Kidney (tissue), 14 donors: ENCODE data around the gene PLD5. TPM values are rescaled to one million over a fixed set of nuclear protein-coding genes. Genes with fewer than 3 reads are reported as not detected.
A peak's percentile ranks its signal among the peaks of the same experiment; 100 is the strongest.

Experiments
- DNase-seq, 5 donors: peaks; one replicate each; pipeline ENCODE4 v3.0.0-alpha.2; 2013 to 2020
- FAIRE-seq: peaks from 2 replicates; lab custom pipeline; 2012; peaks lifted over from hg19 to GRCh38; lab: Jason Lieb, UNC
- H3K27ac ChIP-seq, 2 donors: one replicate each; pipeline ENCODE4 v1.7.0; 2013; ENCODE audit warnings: low read depth in 2 of 2, low read length in 2 of 2, inconsistent platforms in 1 of 2
- H3K27me3 ChIP-seq: one replicate; pipeline ENCODE4 v1.7.1; 2013; ENCODE audit warnings: low read length, inconsistent platforms; ENCODE audit not compliant: control insufficient read depth, insufficient read depth
- H3K36me3 ChIP-seq, 3 donors: one replicate each; pipeline versions ENCODE4 v1.7.0 to v1.7.1; 2013; ENCODE audit warnings: low read length in 3 of 3, control low read depth in 1 of 3, inconsistent platforms in 1 of 3; ENCODE audit not compliant: insufficient read depth in 3 of 3, control insufficient read depth in 2 of 3
- H3K4me1 ChIP-seq, 3 donors: one replicate each; pipeline versions ENCODE4 v1.7.0 to v1.7.1; 2013; ENCODE audit warnings: low read length in 3 of 3, inconsistent platforms in 1 of 3, low read depth in 1 of 3; ENCODE audit not compliant: control insufficient read depth in 2 of 3, insufficient read depth in 2 of 3
- H3K4me3 ChIP-seq, 3 donors: one replicate each; pipeline versions ENCODE4 v1.7.0 to v1.8.1; 2013; ENCODE audit warnings: low read length in 3 of 3, control low read depth in 1 of 3, inconsistent platforms in 1 of 3
- H3K9ac ChIP-seq, 3 donors: one replicate each; pipeline versions ENCODE4 v1.7.0 to v1.7.1; 2013; ENCODE audit warnings: low read length in 3 of 3, control low read depth in 1 of 3, inconsistent platforms in 1 of 3
- H3K9me3 ChIP-seq, 3 donors: one replicate each; pipeline versions ENCODE4 v1.7.0 to v1.7.1; 2013; ENCODE audit warnings: low read length in 3 of 3, control low read depth in 1 of 3, inconsistent platforms in 1 of 3; ENCODE audit not compliant: control insufficient read depth in 2 of 3, insufficient read depth in 1 of 3
- intact Hi-C: fragments of 100-400 bp; cut with DNase I; formaldehyde crosslinking; loops from one replicate; pipeline ENCODE4 v1.11.1; 2022
- polyA plus RNA-seq: library from polyadenylated mRNA; stranded (reverse); fragments of 350-450 nt; fragmentation: Illumina TruSeq; extraction: RNeasy Lipid Tissue Mini Kit (QIAGEN cat#74804); gene quantifications from one replicate; pipeline ENCODE4 v1.2.3, GENCODE V29; 2014; ENCODE audit warnings: low read depth, low replicate concordance; ENCODE audit not compliant: insufficient read depth
- total RNA-seq: library from RNA; stranded (reverse); fragmentation: NEBNext Ultra II Directional; extraction: Animal tissue kit (Norgen Biotek cat#: 25700); gene quantifications from one replicate; pipeline ENCODE4 v1.2.1, GENCODE V29; 2021
- TF ChIP-seq, protein P1 (sequence below): IDR thresholded peaks from 3 replicates; pipeline ENCODE4 v1.5.1; 2012; ENCODE audit warnings: mild to moderate bottlenecking, moderate library complexity, borderline replicate concordance; ENCODE audit not compliant: insufficient read depth; ENCODE audit errors: extremely low read depth
- donor health status: control.
- donor health status: control.
- donor health status: control.
- donor health status: control.
- donor health status: control.
- donor health status: DM: yes; HTN: yes; CAD: no.
- donor health status: Normal renal cell carcinoma (clear cell type).

The PLD5 gene
- total and polyA plus RNA-seq, 2 donors from 2014 or later: 0.24 to 0.47 TPM

DNA sequence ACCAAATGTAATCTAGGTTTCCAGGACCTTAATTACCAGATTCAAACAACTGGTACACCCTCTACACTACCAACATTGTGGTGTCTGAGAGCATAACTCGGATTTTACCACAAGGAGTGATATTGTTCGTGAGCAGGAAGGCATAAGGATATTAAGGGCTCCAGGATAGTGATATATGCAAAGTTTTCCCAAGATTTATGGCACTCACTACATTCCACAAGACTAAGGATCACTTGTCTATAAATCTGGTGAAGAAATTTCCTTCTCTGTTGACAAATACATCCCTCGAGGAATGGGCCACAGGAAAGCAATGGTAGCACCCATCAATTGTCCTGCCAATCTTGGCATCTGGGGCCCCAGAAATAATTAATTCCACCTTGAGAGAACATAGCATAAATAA, 43.1 kb upstream of the PLD5 start:
- Histone ChIP-seq H3K27me3 (no peaks in the 10 kb centered on the region), H3K36me3 (no peaks in the 10 kb centered on the region), H3K9ac (no peak overlapping the region), H3K9me3 (no peaks in the 10 kb centered on the region), H3K4me3 (no peak overlapping the region), H3K4me1 (no peaks in the 10 kb centered on the region), H3K27ac (no peak overlapping the region)
- TF ChIP-seq, protein P1, sequence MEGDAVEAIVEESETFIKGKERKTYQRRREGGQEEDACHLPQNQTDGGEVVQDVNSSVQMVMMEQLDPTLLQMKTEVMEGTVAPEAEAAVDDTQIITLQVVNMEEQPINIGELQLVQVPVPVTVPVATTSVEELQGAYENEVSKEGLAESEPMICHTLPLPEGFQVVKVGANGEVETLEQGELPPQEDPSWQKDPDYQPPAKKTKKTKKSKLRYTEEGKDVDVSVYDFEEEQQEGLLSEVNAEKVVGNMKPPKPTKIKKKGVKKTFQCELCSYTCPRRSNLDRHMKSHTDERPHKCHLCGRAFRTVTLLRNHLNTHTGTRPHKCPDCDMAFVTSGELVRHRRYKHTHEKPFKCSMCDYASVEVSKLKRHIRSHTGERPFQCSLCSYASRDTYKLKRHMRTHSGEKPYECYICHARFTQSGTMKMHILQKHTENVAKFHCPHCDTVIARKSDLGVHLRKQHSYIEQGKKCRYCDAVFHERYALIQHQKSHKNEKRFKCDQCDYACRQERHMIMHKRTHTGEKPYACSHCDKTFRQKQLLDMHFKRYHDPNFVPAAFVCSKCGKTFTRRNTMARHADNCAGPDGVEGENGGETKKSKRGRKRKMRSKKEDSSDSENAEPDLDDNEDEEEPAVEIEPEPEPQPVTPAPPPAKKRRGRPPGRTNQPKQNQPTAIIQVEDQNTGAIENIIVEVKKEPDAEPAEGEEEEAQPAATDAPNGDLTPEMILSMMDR: no peak
- DNase-seq (peak in 1 of 5 donors; percentile 2), FAIRE-seq (no peak)
- intact Hi-C loops: no loop called here

- no peak for FAIRE-seq
- intact Hi-C loops: no loop called here
- Histone ChIP-seq H3K27ac (no peak overlapping the region), H3K4me1 (no peaks in the 10 kb centered on the region), H3K27me3 (no peaks in the 10 kb centered on the region), H3K36me3 (no peaks in the 10 kb centered on the region), H3K4me3 (no peak overlapping the region), H3K9ac (no peak overlapping the region), H3K9me3 (no peaks in the 10 kb centered on the region)
- TF ChIP-seq, protein P1: no peak
- no peak for DNase-seq
Measured at GRCh38 chr1:242556759-242557158, 32.3 kb upstream of the PLD5 start.

- FAIRE-seq (no peak), DNase-seq (no peak)
- H3K36me3 ChIP-seq: no peaks in the 10 kb centered on the region
- H3K27me3 ChIP-seq: no peaks in the 10 kb centered on the region
- no peaks in the 10 kb centered on the region for H3K4me1 ChIP-seq
- no peaks in the 10 kb centered on the region for H3K9me3 ChIP-seq
- no peak overlapping the region for H3K4me3 ChIP-seq
- H3K9ac ChIP-seq: no peak overlapping the region
- TF ChIP-seq, protein P1: no peak
- intact Hi-C loops: no loop called here
- no peak overlapping the region for H3K27ac ChIP-seq
Measured at GRCh38 chr1:242556276-242556675, 31.8 kb upstream of the PLD5 start.

GRCh38 chr1:242554577-242554976, 30.1 kb upstream of the PLD5 start:
- intact Hi-C loops: no loop called here
- no peak for DNase-seq
- FAIRE-seq: no peak
- H3K9ac ChIP-seq: no peak overlapping the region
- no peaks in the 10 kb centered on the region for H3K27me3 ChIP-seq
- TF ChIP-seq, protein P1: no peak
- H3K36me3 ChIP-seq: no peaks in the 10 kb centered on the region
- H3K4me3 ChIP-seq: no peak overlapping the region
- H3K4me1 ChIP-seq: no peaks in the 10 kb centered on the region
- no peak overlapping the region for H3K27ac ChIP-seq
- no peaks in the 10 kb centered on the region for H3K9me3 ChIP-seq
